Uterus (tissue), 4 donors: Measurements from ENCODE around the gene IFI27L2. TPM values are rescaled to one million over a fixed set of nuclear protein-coding genes. Genes with fewer than 3 reads are reported as not detected.

Source experiments
- DNase-seq, 2 donors: peaks; one replicate each; pipeline ENCODE4 v3.0.0-alpha.2; 2019 to 2020
- H3K27ac ChIP-seq, 2 donors: fragments of 200-600 bp; sonication (generic); 1 replicate in 1 of 2; 2 replicates in 1 of 2; pipeline ENCODE4 v1.5.1; 2016 to 2018
- H3K27me3 ChIP-seq, 2 donors: fragments of 200-600 bp; sonication (generic); one replicate each; pipeline ENCODE4 v1.5.1; 2018 to 2019; ENCODE audit warnings: control low read depth in 1 of 2
- H3K36me3 ChIP-seq, 2 donors: fragments of 200-600 bp; sonication (generic); one replicate each; pipeline ENCODE4 v1.5.1; 2019; ENCODE audit warnings: control low read depth in 1 of 2
- H3K4me1 ChIP-seq, 2 donors: fragments of 200-600 bp; sonication (generic); one replicate each; pipeline ENCODE4 v1.5.1; 2018 to 2019; ENCODE audit warnings: control low read depth in 1 of 2
- H3K4me3 ChIP-seq, 2 donors: fragments of 200-600 bp; sonication (generic); 1 replicate in 1 of 2; 2 replicates in 1 of 2; pipeline ENCODE4 v1.5.1; 2018 to 2019; ENCODE audit warnings: mild to moderate bottlenecking in 1 of 2
- H3K9me3 ChIP-seq, 2 donors: fragments of 200-600 bp; sonication (generic); one replicate each; pipeline ENCODE4 v1.5.1; 2019; ENCODE audit warnings: control low read depth in 1 of 2
- POLR2A ChIP-seq, 2 donors: fragments of 450-650 bp; IDR thresholded peaks; one replicate each; pipeline ENCODE4 v1.6.1; 2016; ENCODE audit warnings: antibody characterized with exemption in 2 of 2, mild to moderate bottlenecking in 1 of 2, moderate library complexity in 1 of 2
- intact Hi-C: fragments of 100-400 bp; cut with DNase I; formaldehyde crosslinking; loops from one replicate; pipeline ENCODE4 v1.15.1; 2023; ENCODE audit warnings: low total_unique reads
- total RNA-seq, 4 donors: library from RNA; depleted of rRNA in 3 of 4; stranded (reverse); fragments of >200 nt in 3 of 4; gene quantifications; one replicate each; pipeline versions ENCODE4 v1.1.0 to v1.2.4, GENCODE V29; 2014 to 2023
- TF ChIP-seq, protein P1 (sequence below), 4 experiments: fragments of 200-600 bp in 2 of 4; fragments of 450-650 bp in 2 of 4; sonication (generic) in 2 of 4; IDR thresholded peaks; one replicate each; pipeline ENCODE4 v1.5.1; 2016 to 2019; ENCODE audit warnings: antibody characterized with exemption in 4 of 4, mild to moderate bottlenecking in 2 of 4, moderate library complexity in 1 of 4
- donor health status: DM: yes; HTN: yes; CAD: no.

The IFI27L2 gene
- total RNA-seq, 4 donors from 2014 or later: 14.3 to 111 (median 45.0) TPM

DNA sequence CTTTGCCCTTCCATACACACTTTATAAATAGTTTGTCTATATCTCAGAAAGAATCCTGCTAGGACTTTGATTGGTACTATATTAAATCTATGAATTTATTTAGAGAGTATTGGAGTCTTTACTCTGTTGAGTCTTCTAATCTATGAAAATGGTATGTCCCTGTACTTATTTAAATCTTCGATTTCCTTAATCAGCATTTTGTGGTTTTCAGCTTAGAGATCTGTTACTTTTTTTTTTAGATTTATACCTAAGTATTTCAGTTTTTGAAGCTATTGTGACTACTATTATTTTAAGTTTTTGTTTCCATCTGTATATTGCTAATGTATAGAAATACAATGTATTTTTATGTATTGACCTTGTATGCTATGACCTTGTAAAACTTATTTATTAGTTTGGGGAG is 13.4 kb upstream of the IFI27L2 start:
- Histone ChIP-seq H3K27me3 (no peaks in the 10 kb centered on the region), H3K27ac (no peak overlapping the region), H3K4me3 (no peak overlapping the region), H3K9me3 (no peaks in the 10 kb centered on the region), H3K36me3 (no peaks in the 10 kb centered on the region), H3K4me1 (no peaks in the 10 kb centered on the region)
- DNase-seq: no peak
- intact Hi-C loops: no loop called here
- TF ChIP-seq, protein P1, sequence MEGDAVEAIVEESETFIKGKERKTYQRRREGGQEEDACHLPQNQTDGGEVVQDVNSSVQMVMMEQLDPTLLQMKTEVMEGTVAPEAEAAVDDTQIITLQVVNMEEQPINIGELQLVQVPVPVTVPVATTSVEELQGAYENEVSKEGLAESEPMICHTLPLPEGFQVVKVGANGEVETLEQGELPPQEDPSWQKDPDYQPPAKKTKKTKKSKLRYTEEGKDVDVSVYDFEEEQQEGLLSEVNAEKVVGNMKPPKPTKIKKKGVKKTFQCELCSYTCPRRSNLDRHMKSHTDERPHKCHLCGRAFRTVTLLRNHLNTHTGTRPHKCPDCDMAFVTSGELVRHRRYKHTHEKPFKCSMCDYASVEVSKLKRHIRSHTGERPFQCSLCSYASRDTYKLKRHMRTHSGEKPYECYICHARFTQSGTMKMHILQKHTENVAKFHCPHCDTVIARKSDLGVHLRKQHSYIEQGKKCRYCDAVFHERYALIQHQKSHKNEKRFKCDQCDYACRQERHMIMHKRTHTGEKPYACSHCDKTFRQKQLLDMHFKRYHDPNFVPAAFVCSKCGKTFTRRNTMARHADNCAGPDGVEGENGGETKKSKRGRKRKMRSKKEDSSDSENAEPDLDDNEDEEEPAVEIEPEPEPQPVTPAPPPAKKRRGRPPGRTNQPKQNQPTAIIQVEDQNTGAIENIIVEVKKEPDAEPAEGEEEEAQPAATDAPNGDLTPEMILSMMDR (IDR thresholded peaks at IDR 0.05): no peak
- no peak for TF ChIP-seq POLR2A (IDR thresholded peaks at IDR 0.05)

DNA sequence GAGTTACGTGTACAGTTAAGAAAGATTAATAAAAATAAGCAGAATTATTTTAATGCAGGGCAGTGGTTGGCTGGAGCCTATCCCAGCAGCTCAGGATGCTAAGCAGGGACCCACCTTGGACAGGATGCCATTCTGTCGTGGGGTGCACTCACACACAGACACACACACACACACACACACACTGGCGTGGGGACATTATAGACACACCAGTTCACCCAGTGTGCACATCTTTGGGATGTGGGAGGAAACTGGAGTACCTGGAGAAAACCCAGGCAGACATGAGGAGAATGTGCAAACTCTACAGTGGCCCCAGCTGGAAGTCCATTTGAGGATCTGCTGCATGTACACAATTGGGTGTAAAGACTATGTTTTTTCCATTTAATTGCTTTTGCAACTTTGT is 12.8 kb upstream of the IFI27L2 start:
- Histone ChIP-seq H3K4me3 (no peak overlapping the region), H3K36me3 (no peaks in the 10 kb centered on the region), H3K27ac (no peak overlapping the region), H3K4me1 (no peaks in the 10 kb centered on the region), H3K27me3 (no peaks in the 10 kb centered on the region), H3K9me3 (no peaks in the 10 kb centered on the region)
- TF ChIP-seq POLR2A (IDR thresholded peaks at IDR 0.05): no peak
- TF ChIP-seq, protein P1 (IDR thresholded peaks at IDR 0.05): no peak
- no peak for DNase-seq
- intact Hi-C loops: no loop called here

DNA sequence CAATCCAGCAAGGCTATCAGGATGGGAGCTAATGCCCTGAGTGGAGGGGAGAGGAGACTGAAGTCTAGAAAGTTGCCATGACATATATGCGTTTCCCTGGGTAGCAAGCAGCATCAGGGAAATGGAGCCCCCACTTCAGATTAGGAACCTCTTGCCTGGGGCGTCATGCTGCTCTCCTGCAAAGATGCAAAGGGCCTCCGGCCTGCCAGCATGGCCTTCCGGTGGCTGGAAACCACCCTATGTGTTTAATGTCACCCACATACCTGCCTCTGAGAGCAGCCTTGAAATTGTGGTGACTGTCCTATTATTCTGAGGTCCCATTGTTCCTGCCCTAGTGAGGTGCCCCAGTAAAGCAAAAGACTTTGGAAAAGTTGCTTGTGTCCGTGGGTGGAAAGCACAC is 10.0 kb upstream of the IFI27L2 start:
- Histone ChIP-seq H3K4me1 (no peaks in the 10 kb centered on the region), H3K36me3 (no peaks in the 10 kb centered on the region), H3K27me3 (no peaks in the 10 kb centered on the region), H3K4me3 (no peak overlapping the region), H3K27ac (no peak overlapping the region), H3K9me3 (no peaks in the 10 kb centered on the region)
- no peak for DNase-seq
- intact Hi-C loops: no loop called here
- TF ChIP-seq POLR2A (IDR thresholded peaks at IDR 0.05): no peak
- TF ChIP-seq, protein P1 (IDR thresholded peaks at IDR 0.05): no peak

DNA sequence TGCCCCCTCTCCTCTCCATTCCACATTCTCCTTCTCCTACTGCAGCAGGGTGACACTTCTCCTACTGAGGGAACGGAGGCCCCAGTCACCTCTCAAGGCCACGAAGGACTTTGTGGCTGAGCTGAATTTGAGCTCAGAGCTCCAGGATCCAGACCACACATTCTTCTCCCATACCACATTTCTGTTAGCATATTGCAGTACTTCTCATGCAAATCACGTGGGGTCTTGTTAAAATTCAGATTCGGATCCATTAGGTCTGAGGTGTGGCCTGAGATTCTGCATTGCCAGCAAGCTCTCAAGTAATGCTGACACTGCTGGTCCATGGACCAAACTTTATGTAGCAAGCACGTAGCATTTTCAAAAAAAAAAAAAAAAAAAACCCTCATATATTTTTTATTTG is 9.6 kb upstream of the IFI27L2 start:
- intact Hi-C loops: no loop called here
- no peaks in the 10 kb centered on the region for H3K27me3 ChIP-seq

DNA sequence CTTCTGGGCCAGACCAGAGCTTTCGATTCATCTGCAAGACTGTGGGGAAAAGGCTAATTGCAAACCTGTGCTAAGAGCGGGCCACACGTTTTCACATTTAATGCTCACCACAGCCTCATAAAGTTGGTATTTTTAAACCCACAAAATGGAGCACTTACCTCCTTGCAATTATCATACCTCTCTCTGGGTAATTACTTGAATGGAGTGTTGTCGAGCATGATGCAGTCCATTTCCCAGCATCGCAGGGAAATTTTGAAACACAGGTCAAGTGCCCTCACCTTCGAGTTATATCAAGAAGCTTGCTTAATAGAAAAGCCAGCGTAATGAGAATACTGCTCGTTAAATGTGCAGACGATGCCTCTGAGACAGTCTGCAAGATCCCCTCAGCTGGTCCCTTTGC is 8.8 kb upstream of the IFI27L2 start:
- H3K27me3 ChIP-seq: no peaks in the 10 kb centered on the region
- no peaks in the 10 kb centered on the region for H3K4me1 ChIP-seq
- H3K27ac ChIP-seq: no peak overlapping the region
- no peaks in the 10 kb centered on the region for H3K36me3 ChIP-seq
- TF ChIP-seq, protein P1 (IDR thresholded peaks at IDR 0.05): no peak
- TF ChIP-seq POLR2A (IDR thresholded peaks at IDR 0.05): no peak
- intact Hi-C loops: no loop called here
- H3K4me3 ChIP-seq: no peak overlapping the region
- no peaks in the 10 kb centered on the region for H3K9me3 ChIP-seq
- no peak for DNase-seq

More for the DNA sequence above, 9.6 kb upstream of the IFI27L2 start:
- DNase-seq: no peak
- no peaks in the 10 kb centered on the region for H3K9me3 ChIP-seq
- no peaks in the 10 kb centered on the region for H3K4me1 ChIP-seq
- no peak for TF ChIP-seq POLR2A (IDR thresholded peaks at IDR 0.05)
- TF ChIP-seq, protein P1 (IDR thresholded peaks at IDR 0.05): no peak
- no peaks in the 10 kb centered on the region for H3K36me3 ChIP-seq
- no peak overlapping the region for H3K4me3 ChIP-seq
- H3K27ac ChIP-seq: no peak overlapping the region
